A549 (cell line): ENCODE results near the gene PANX1. TPM values are rescaled to one million over a fixed set of nuclear protein-coding genes. Genes with fewer than 3 reads are reported as not detected.

Experiments used
- ATAC-seq, 2 experiments: fragments of 200-7000 bp in 1 of 2; fragments of >200 bp in 1 of 2; cut with Nextera tagmentation in 1 of 2; cut with Tn5 transposase in 1 of 2; 3 replicates each; pipeline versions ENCODE4 v1.8.0 to v1.9.1; 2018 to 2020; ENCODE audit warnings: mild to moderate bottlenecking in 1 of 2, moderate library complexity in 1 of 2
- CTCF ChIA-PET: fragments of 300-600 bp; sonication (Branson Sonifier 250); formaldehyde crosslinking; extraction: SDS; loops from one replicate; lab custom pipeline; 2021; ENCODE audit warnings: antibody characterized with exemption, inconsistent platforms; lab: Yijun Ruan, JAX
- POLR2A ChIA-PET: fragments of 350-600 bp; formaldehyde crosslinking; extraction: SDS; loops from one replicate; lab custom pipeline; 2021; ENCODE audit warnings: antibody characterized with exemption, inconsistent platforms; lab: Yijun Ruan, JAX
- DNase-seq, 2 experiments: peaks; one replicate each; pipeline versions ENCODE4 v3.0.0 to v3.0.0-alpha.2; 2011 to 2016; ENCODE audit warnings: low read depth in 1 of 2, low spot score in 1 of 2
- FAIRE-seq: peaks from 2 replicates; lab custom pipeline; 2011; peaks lifted over from hg19 to GRCh38; lab: Jason Lieb, UNC
- H3K27ac ChIP-seq, 2 experiments: fragments of >200 bp; sonication (Bioruptor Twin); formaldehyde crosslinking; 3 replicates each; pipeline ENCODE4 v1.5.1; 2016 to 2017
- H3K4me1 ChIP-seq: fragments of >200 bp; sonication (Bioruptor Twin); formaldehyde crosslinking; 3 replicates; pipeline ENCODE4 v1.6.1; 2016
- H3K4me2 ChIP-seq: fragments of >200 bp; sonication (Bioruptor Twin); formaldehyde crosslinking; 3 replicates; pipeline ENCODE4 v1.6.1; 2016
- H3K4me3 ChIP-seq: fragments of >200 bp; sonication (Bioruptor Twin); formaldehyde crosslinking; 3 replicates; pipeline ENCODE4 v1.5.1; 2016
- H3K9me3 ChIP-seq: fragments of >200 bp; sonication (Bioruptor Twin); formaldehyde crosslinking; 3 replicates; pipeline ENCODE4 v1.6.1; 2016
- CBX8 ChIP-seq: fragments of 200-600 bp; sonication (generic); IDR thresholded peaks from 2 replicates; pipeline ENCODE4 v1.6.1; 2016
- CEBPB ChIP-seq, 2 experiments: fragments of >200 bp in 1 of 2; sonication (Bioruptor Twin) in 1 of 2; formaldehyde crosslinking in 1 of 2; IDR thresholded peaks; 2 replicates each; pipeline ENCODE4 v1.6.1; 2012 to 2016
- CHD2 ChIP-seq: fragments of 150-350 bp; IDR thresholded peaks from 2 replicates; pipeline ENCODE4 v1.6.1; 2014; ENCODE audit warnings: low read length; ENCODE audit not compliant: partially characterized antibody
- ESRRA ChIP-seq: fragments of 150-350 bp; IDR thresholded peaks from 2 replicates; pipeline ENCODE4 v1.6.1; 2014; ENCODE audit warnings: mild to moderate bottlenecking, low read length, borderline replicate concordance
- FOSL2 ChIP-seq, 2 experiments: fragments of 450-650 bp in 1 of 2; fragments of >200 bp in 1 of 2; sonication (Bioruptor Twin) in 1 of 2; formaldehyde crosslinking; IDR thresholded peaks; 2 replicates each; pipeline versions ENCODE4 v1.5.0 to v1.6.1; 2016 to 2020; ENCODE audit warnings: mild to moderate bottlenecking in 1 of 2, moderate library complexity in 1 of 2
- HDAC2 ChIP-seq: fragments of 200-600 bp; sonication (generic); IDR thresholded peaks from 2 replicates; pipeline ENCODE4 v1.6.1; 2016
- HEYL ChIP-seq: fragments of 250-450 bp; sonication (Bioruptor Pico); IDR thresholded peaks from 2 replicates; pipeline ENCODE4 v1.8.0; 2021; ENCODE audit warnings: mild to moderate bottlenecking, moderate library complexity
- JUN ChIP-seq, 2 experiments: fragments of >200 bp; sonication (Bioruptor Twin); formaldehyde crosslinking; IDR thresholded peaks; 2 replicates in 1 of 2; 3 replicates in 1 of 2; pipeline ENCODE4 v1.6.1; 2016 to 2017
- JUNB ChIP-seq: fragments of >200 bp; sonication (Bioruptor Twin); formaldehyde crosslinking; IDR thresholded peaks from 2 replicates; pipeline ENCODE4 v1.6.1; 2016
- KDM5A ChIP-seq: fragments of 200-600 bp; sonication (generic); IDR thresholded peaks from 2 replicates; pipeline ENCODE4 v1.6.1; 2016; ENCODE audit warnings: antibody characterized with exemption, mild to moderate bottlenecking
- MAFK ChIP-seq: fragments of 450-650 bp; IDR thresholded peaks from 2 replicates; pipeline ENCODE4 v1.6.1; 2014; ENCODE audit not compliant: partially characterized antibody
- MYC ChIP-seq: IDR thresholded peaks from 2 replicates; pipeline ENCODE4 v1.6.1; 2012; ENCODE audit warnings: mild to moderate bottlenecking, inconsistent platforms, low read length, improper control_type of control experiment, borderline replicate concordance
- NFE2L2 ChIP-seq: fragments of 150-350 bp; conservative IDR thresholded peaks from 2 replicates; pipeline ENCODE4 v1.6.1; 2014; ENCODE audit warnings: low read length
- NR3C1 ChIP-seq: fragments of >200 bp; sonication (Bioruptor Twin); formaldehyde crosslinking; IDR thresholded peaks from 3 replicates; pipeline ENCODE4 v1.6.1; 2017
- POLR2A ChIP-seq: IDR thresholded peaks from 2 replicates; pipeline ENCODE4 v1.6.1; 2012; ENCODE audit warnings: mild to moderate bottlenecking, low read length
- RAD21 ChIP-seq, 2 experiments: fragments of >200 bp in 1 of 2; sonication (Bioruptor Twin) in 1 of 2; formaldehyde crosslinking in 1 of 2; IDR thresholded peaks in 1 of 2; conservative IDR thresholded peaks in 1 of 2; 2 replicates in 1 of 2; 3 replicates in 1 of 2; pipeline ENCODE4 v1.6.1; 2012 to 2018; ENCODE audit warnings: inconsistent platforms in 1 of 2
- RARB ChIP-seq: fragments of 250-450 bp; sonication (Bioruptor Pico); IDR thresholded peaks from 2 replicates; pipeline ENCODE4 v1.8.0; 2021; ENCODE audit warnings: mild to moderate bottlenecking, moderate library complexity
- RCOR1 ChIP-seq: fragments of 150-350 bp; IDR thresholded peaks from 2 replicates; pipeline ENCODE4 v1.6.1; 2014; ENCODE audit warnings: antibody characterized with exemption, low read length, low read depth
- SREBF2 ChIP-seq: fragments of 450-650 bp; IDR thresholded peaks from 2 replicates; pipeline ENCODE4 v1.6.1; 2014; ENCODE audit warnings: mild to moderate bottlenecking, moderate library complexity
- ZSCAN20 ChIP-seq: fragments of 250-450 bp; sonication (Bioruptor Pico); IDR thresholded peaks from 2 replicates; pipeline ENCODE4 v1.8.0; 2022; ENCODE audit warnings: mild to moderate bottlenecking, moderate library complexity
- WGBS: methylation state at CpG from one replicate; pipeline ENCODE4 v1.1.6; 2017; ENCODE audit errors: missing lambda C conversion rate; 5-methylcytosine and 5-hydroxymethylcytosine counted together
- polyA plus RNA-seq, 4 experiments: library from polyadenylated mRNA; depleted of rRNA in 3 of 4; stranded (reverse); fragments of >200 nt; fragmentation: RNase III in 1 of 4; extraction: RNeasy Plus Mini Kit Qiagen cat#74134 plus additional on column Dnase treatment in 1 of 4; gene quantifications; 2 replicates in 3 of 4; 3 replicates in 1 of 4; pipeline ENCODE4 v1.2.3, GENCODE V29; 2011 to 2017
- TF ChIP-seq, protein P1 (sequence below): fragments of 450-650 bp; IDR thresholded peaks from 2 replicates; pipeline ENCODE4 v1.6.1; 2014; ENCODE audit warnings: antibody characterized with exemption
- TF ChIP-seq, protein P2 (sequence below): IDR thresholded peaks from 2 replicates; pipeline ENCODE4 v1.6.1; 2012
- TF ChIP-seq, protein P3 (sequence below): fragments of >200 bp; sonication (Bioruptor Twin); formaldehyde crosslinking; IDR thresholded peaks from 2 replicates; pipeline ENCODE4 v1.6.1; 2016

Gene PANX1
- polyA plus RNA-seq, 2 of the 4 experiments (the other 2 are of a cell fraction) = 11.0 to 13.3 TPM

DNA sequence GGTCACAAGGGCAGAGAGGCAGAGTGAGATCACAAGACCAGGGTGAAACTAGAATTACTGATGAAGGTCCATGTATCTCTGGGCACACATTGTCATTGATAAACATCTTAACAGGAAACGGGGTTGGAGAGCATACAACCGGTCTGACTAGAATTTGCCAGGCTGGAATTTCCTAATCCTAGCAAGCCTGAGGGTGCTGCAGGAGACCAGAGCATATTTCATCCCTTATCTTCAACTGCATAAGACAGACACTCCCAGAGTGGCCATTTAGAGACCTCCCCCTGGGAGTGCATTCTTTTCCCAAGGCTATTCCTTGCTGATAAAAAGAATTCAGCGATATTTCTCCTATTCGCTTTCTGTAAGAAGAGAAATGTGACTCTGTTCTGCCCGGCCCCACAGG, 91.1 kb downstream of the PANX1 start:
- no peaks in the 10 kb centered on the region for H3K4me1 ChIP-seq
- H3K4me2 ChIP-seq = no peak overlapping the region
- FAIRE-seq (no peak), DNase-seq (no peak), ATAC-seq (no peak)
- no peaks in the 10 kb centered on the region for H3K9me3 ChIP-seq
- POLR2A ChIA-PET = no interaction called here
- no peak overlapping the region for H3K4me3 ChIP-seq
- TF ChIP-seq, protein P1, sequence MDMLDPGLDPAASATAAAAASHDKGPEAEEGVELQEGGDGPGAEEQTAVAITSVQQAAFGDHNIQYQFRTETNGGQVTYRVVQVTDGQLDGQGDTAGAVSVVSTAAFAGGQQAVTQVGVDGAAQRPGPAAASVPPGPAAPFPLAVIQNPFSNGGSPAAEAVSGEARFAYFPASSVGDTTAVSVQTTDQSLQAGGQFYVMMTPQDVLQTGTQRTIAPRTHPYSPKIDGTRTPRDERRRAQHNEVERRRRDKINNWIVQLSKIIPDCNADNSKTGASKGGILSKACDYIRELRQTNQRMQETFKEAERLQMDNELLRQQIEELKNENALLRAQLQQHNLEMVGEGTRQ = no peak
- no peak for TF ChIP-seq NFE2L2
- TF ChIP-seq JUNB = no peak
- no peak for TF ChIP-seq CHD2
- no peak for TF ChIP-seq RARB (CRISPR knock-in tag)
- TF ChIP-seq, protein P2, sequence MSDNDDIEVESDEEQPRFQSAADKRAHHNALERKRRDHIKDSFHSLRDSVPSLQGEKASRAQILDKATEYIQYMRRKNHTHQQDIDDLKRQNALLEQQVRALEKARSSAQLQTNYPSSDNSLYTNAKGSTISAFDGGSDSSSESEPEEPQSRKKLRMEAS = no peak
- no peak for TF ChIP-seq HEYL (CRISPR knock-in tag)
- no peak for TF ChIP-seq FOSL2 (IDR thresholded peaks at IDR 0.05)
- no peak for TF ChIP-seq FOSL2 (CRISPR knock-in tag; IDR thresholded peaks at IDR 0.05)
- no peak for TF ChIP-seq NR3C1
- no peak for TF ChIP-seq CEBPB (IDR thresholded peaks at IDR 0.05)
- TF ChIP-seq MYC = no peak
- TF ChIP-seq JUN (IDR thresholded peaks at IDR 0.05) = no peak
- TF ChIP-seq POLR2A = no peak
- TF ChIP-seq HDAC2 = no peak
- TF ChIP-seq MAFK = no peak
- TF ChIP-seq ESRRA = no peak
- no peak for TF ChIP-seq ZSCAN20 (CRISPR knock-in tag)
- no peak for TF ChIP-seq RAD21 (conservative IDR thresholded peaks at IDR 0.05 in 1 of 2, IDR thresholded peaks at IDR 0.05 in 1 of 2)
- no peak for TF ChIP-seq KDM5A
- no peak for TF ChIP-seq CBX8
- CTCF ChIA-PET = no interaction called here
- no peak overlapping the region for H3K27ac ChIP-seq
- WGBS = 19% methylated on average over 5 of the region's 5 CpGs

DNA sequence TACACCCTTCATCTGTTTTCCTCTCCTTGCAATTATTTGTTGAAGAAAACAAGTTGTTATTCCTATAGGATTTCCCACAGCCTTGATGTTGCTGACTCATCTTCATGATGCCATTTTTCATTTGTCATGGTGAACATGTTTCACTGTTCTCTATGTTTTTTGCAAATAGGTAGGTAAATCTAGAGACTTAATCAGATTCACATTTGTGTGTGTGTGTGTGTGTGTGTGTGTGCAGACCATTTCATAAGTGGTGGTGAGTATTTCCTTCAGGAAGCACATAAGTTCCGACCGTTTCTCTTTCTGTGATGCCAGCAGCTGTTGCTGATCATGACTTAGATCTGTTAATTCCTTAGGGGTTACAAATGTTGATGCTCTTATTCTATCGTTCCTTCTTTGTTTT, 95.4 kb downstream of the PANX1 start:
- CTCF ChIA-PET = interaction anchor here (1.4 kb wide), 1 partner anchor 9 kb away, joined by 3 read pairs; no protein-coding TSS in a partner anchor
- no peak overlapping the region for H3K4me2 ChIP-seq
- 57% methylated on average over 3 of the region's 3 CpGs for WGBS
- TF ChIP-seq, protein P3, sequence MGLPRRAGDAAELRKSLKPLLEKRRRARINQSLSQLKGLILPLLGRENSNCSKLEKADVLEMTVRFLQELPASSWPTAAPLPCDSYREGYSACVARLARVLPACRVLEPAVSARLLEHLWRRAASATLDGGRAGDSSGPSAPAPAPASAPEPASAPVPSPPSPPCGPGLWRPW = no peak
- TF ChIP-seq SREBF2 (no peak), RCOR1 (no peak), HEYL (CRISPR knock-in tag) (no peak), MAFK (peak; percentile 22)
- no peak for FAIRE-seq
- H3K27ac ChIP-seq = no peak overlapping the region
- peak in 1 of 2 experiments; percentile 4 for DNase-seq
- no peak overlapping the region for H3K4me3 ChIP-seq
- no peaks in the 10 kb centered on the region for H3K4me1 ChIP-seq
- no peaks in the 10 kb centered on the region for H3K9me3 ChIP-seq
- ATAC-seq = no peak
- POLR2A ChIA-PET = no interaction called here

Other genes starting within 250 kb of the PANX1 start
- gene HEPHL1, start 107.5 kb upstream of the PANX1 start, polyA plus RNA-seq (2011; rRNA removed) = not detected in 2 replicates
- gene HEPHL1, start 107.5 kb upstream of the PANX1 start, polyA plus RNA-seq (2017; fragmentation: RNase III; extraction: RNeasy Plus Mini Kit Qiagen cat#74134 plus additional on column Dnase treatment) = not detected in 3 replicates
- gene IZUMO1R, start 175.7 kb downstream of the PANX1 start, polyA plus RNA-seq (2011; rRNA removed) = not detected in 2 replicates
- not detected in 3 replicates for gene IZUMO1R, start 175.7 kb downstream of the PANX1 start, polyA plus RNA-seq (2017; fragmentation: RNase III; extraction: RNeasy Plus Mini Kit Qiagen cat#74134 plus additional on column Dnase treatment)